ENCODE results near the gene MSLN.

MSLN gene

DNA sequence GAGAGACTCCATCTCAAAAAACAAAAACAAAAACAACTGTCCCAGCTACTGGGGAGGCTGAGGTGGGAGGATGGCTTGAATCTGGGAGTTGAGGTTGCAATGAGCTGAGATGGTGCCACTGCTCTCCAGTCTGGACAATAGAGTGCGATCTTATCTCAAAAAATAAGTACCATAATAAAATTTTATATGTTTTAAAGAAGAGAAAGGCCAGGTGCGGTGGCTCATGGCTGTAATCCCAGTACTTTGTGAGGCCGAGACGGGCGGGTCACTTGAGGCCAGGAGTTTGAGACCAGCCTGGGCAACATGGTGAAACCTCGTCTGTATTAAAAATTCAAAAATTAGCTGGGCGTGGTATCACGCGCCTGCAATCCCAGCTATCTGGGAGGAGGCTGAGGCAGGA, 16.3 kb downstream of the MSLN start:
- no peak overlapping the region for H3K4me3 ChIP-seq (ENCODE audit: low read depth, low read length)
- TF ChIP-seq, protein P1, sequence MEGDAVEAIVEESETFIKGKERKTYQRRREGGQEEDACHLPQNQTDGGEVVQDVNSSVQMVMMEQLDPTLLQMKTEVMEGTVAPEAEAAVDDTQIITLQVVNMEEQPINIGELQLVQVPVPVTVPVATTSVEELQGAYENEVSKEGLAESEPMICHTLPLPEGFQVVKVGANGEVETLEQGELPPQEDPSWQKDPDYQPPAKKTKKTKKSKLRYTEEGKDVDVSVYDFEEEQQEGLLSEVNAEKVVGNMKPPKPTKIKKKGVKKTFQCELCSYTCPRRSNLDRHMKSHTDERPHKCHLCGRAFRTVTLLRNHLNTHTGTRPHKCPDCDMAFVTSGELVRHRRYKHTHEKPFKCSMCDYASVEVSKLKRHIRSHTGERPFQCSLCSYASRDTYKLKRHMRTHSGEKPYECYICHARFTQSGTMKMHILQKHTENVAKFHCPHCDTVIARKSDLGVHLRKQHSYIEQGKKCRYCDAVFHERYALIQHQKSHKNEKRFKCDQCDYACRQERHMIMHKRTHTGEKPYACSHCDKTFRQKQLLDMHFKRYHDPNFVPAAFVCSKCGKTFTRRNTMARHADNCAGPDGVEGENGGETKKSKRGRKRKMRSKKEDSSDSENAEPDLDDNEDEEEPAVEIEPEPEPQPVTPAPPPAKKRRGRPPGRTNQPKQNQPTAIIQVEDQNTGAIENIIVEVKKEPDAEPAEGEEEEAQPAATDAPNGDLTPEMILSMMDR (IDR thresholded peaks at IDR 0.05; ENCODE audit: low read depth, low read length, missing control alignments): no peak
- no peak for DNase-seq (ENCODE audit: low read depth)
- in situ Hi-C loops (cut with HindIII; ENCODE audit: low sequenced_read_pairs): no loop called here

DNA sequence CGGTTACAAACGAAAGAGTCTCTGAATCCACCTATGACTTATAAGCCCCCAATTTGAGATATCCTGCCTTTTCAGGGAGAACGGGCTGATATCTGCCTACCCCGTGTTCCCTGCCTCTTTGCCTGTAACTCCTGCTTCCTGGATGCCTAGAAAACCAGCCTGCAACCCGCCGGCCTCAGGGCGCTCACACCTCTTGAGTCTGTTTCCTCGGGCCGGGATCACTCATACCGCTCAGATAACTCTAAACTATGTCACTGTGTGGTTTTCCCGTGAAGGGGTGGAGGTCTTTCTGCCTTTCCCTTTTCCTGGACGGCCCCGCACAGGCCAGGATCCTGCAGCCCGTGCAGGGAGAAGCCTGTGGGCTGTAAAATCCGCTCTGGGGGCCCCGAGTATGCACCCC, 17.3 kb downstream of the MSLN start:
- TF ChIP-seq, protein P1 (IDR thresholded peaks at IDR 0.05; ENCODE audit: low read depth, low read length, missing control alignments): no peak
- H3K4me3 ChIP-seq (ENCODE audit: low read depth, low read length): no peak overlapping the region
- DNase-seq (ENCODE audit: low read depth): no peak
- in situ Hi-C loops (cut with HindIII; ENCODE audit: low sequenced_read_pairs): no loop called here

DNA sequence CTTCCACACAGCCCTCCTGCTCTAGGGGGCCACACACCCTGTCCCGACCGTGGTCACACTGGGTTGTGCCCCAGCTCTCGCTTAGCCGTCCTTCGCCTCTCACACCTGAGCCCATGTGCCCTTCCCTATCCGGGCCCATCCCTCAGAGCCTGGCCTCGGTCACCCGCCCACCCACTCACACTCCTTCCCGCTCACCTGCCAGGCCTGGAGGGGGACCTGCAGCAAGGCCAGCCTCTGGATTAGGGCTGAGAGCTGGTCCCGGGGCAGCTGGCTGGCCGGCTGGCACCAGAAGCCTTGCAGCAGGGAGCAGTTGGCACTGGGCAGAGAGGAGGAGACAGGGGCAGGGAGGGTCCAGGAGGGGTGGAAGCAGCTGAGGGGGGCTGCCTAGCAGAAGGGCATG, 17.9 kb downstream of the MSLN start:
- DNase-seq (ENCODE audit: low read depth): no peak
- TF ChIP-seq, protein P1 (IDR thresholded peaks at IDR 0.05; ENCODE audit: low read depth, low read length, missing control alignments): no peak

DNA sequence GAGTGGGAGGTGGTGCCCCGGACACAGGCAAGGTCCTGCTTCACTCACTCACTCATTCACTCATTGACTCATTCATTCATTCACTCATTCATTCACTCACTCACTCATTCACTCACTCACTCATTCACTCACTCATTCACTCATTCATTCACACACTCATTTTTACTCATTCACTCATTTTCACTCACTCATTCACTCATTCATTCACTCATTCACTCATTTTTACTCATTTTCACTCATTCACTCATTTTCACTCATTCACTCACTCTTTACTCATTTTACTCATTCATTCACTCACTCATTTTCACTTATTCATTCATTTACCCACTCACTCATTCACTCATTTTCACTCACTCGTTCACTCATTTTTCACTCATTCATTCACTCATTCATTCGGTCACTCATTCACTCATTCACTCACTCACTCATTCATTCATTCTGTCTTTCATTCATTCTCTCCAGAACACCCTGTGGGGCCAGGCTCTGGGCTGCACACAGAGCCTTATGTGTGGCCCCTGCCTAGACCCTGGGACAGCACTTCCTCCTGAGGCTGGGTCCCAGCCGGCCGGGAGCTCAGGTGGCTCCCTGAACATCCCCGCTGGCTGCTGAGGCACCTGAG, 18.5 kb downstream of the MSLN start:
- TF ChIP-seq, protein P1 (IDR thresholded peaks at IDR 0.05; ENCODE audit: low read depth, low read length, missing control alignments): no peak
- no peak for DNase-seq (ENCODE audit: low read depth)
- in situ Hi-C loops (cut with HindIII; ENCODE audit: low sequenced_read_pairs): no loop called here
- no peak overlapping the region for H3K4me3 ChIP-seq (ENCODE audit: low read depth, low read length)

More for the DNA sequence above, 17.9 kb downstream of the MSLN start:
- in situ Hi-C loops (cut with HindIII; ENCODE audit: low sequenced_read_pairs): no loop called here
- no peak overlapping the region for H3K4me3 ChIP-seq (ENCODE audit: low read depth, low read length)

DNA sequence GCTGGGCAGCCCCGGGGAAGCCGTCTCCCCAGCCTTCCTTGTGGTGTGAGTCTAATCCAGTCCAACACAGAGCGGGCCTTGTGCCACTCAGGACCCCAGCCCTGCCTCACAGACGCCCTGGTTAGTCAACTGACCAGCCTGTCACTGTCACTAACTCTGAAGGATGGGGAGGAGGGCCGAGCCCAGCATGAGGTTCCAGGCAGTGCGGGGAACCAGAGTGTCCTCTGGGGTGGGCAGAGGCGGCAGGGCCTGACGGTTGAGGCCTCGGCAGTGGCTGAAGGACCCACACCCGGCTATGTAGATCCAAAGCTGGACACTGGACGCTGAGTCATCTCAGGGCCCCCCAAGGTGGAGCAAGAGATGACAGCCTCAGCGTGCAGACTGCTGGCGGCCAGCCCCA, 19.0 kb downstream of the MSLN start:
- TF ChIP-seq, protein P1 (IDR thresholded peaks at IDR 0.05; ENCODE audit: low read depth, low read length, missing control alignments): no peak
- no peak for DNase-seq (ENCODE audit: low read depth)
- no peak overlapping the region for H3K4me3 ChIP-seq (ENCODE audit: low read depth, low read length)
- in situ Hi-C loops (cut with HindIII; ENCODE audit: low sequenced_read_pairs): no loop called here

DNA sequence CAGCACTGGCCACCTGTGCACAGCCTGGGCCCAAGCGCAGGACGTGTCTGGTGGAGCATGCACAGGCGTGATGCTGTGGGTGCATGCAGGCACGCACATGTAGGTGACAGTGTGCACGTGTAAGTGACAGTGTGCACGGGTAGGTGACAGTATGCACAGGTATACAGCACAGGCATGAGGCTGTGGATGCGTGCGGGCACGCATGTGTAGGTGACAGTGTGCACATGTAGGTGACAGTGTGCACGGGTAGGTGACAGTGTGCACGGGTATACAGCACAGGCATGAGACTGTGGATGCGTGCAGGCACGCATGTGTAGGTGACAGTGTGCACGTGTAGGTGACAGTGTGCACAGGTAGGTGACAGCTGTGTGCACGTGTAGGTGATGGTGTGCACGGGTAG, 19.8 kb downstream of the MSLN start:
- no peak for DNase-seq (ENCODE audit: low read depth)
- H3K4me3 ChIP-seq (ENCODE audit: low read depth, low read length): no peak overlapping the region
- in situ Hi-C loops (cut with HindIII; ENCODE audit: low sequenced_read_pairs): no loop called here
- TF ChIP-seq, protein P1 (IDR thresholded peaks at IDR 0.05; ENCODE audit: low read depth, low read length, missing control alignments): no peak

Measured in astrocyte of the cerebellum (primary cell).